BLaER1 (cell line): ENCODE data around the gene SERPINH1.

Source experiments
- H3K27ac ChIP-seq: shearing (Covaris generic); formaldehyde crosslinking; 2 replicates; pipeline ENCODE4 v1.8.1; 2022
- H3K27me3 ChIP-seq: shearing (Covaris generic); formaldehyde crosslinking; 2 replicates; pipeline ENCODE4 v1.8.1; 2022
- H3K36me3 ChIP-seq: shearing (Covaris generic); formaldehyde crosslinking; 2 replicates; pipeline ENCODE4 v1.8.1; 2022
- H3K4me1 ChIP-seq: shearing (Covaris generic); formaldehyde crosslinking; 2 replicates; pipeline ENCODE4 v1.8.1; 2022
- H3K4me2 ChIP-seq: shearing (Covaris generic); formaldehyde crosslinking; 2 replicates; pipeline ENCODE4 v1.8.1; 2022
- H3K4me3 ChIP-seq: shearing (Covaris generic); formaldehyde crosslinking; 2 replicates; pipeline ENCODE4 v1.8.1; 2022
- H3K9ac ChIP-seq: shearing (Covaris generic); formaldehyde crosslinking; 2 replicates; pipeline ENCODE4 v1.8.1; 2022
- H3K9me3 ChIP-seq: shearing (Covaris generic); formaldehyde crosslinking; 2 replicates; pipeline ENCODE4 v1.8.1; 2022
- H4K20me1 ChIP-seq: shearing (Covaris generic); formaldehyde crosslinking; 2 replicates; pipeline ENCODE4 v1.8.1; 2022
- Cebpa-rat ChIP-seq: shearing (Covaris generic); IDR thresholded peaks from 2 replicates; pipeline ENCODE4 v1.8.1; 2022

The SERPINH1 gene

GRCh38 chr11:75532200-75533048 is 29.6 kb upstream of the SERPINH1 start:
- no peaks in the 10 kb centered on the region for H3K9me3 ChIP-seq
- no peaks in the 10 kb centered on the region for H3K27me3 ChIP-seq
- no peaks in the 10 kb centered on the region for H3K36me3 ChIP-seq
- no peak for TF ChIP-seq Cebpa-rat
- H3K4me2 ChIP-seq = peak overlapping the region; percentile 73
- H3K4me1 ChIP-seq = peaks cover 84% of the 10 kb centered on the region
- H4K20me1 ChIP-seq = peaks cover 15% of the 10 kb centered on the region; the same call in 1 of the 2 replicates
- no peak overlapping the region for H3K4me3 ChIP-seq
- no peak overlapping the region for H3K27ac ChIP-seq
- H3K9ac ChIP-seq = no peak overlapping the region

- H3K4me3 ChIP-seq = no peak overlapping the region
- H3K9me3 ChIP-seq = no peaks in the 10 kb centered on the region
- no peaks in the 10 kb centered on the region for H3K36me3 ChIP-seq
- H3K27me3 ChIP-seq = no peaks in the 10 kb centered on the region
- H3K4me2 ChIP-seq = peak overlapping the region; percentile 71
- H3K4me1 ChIP-seq = peaks cover 84% of the 10 kb centered on the region
- no peak overlapping the region for H3K27ac ChIP-seq
- no peak for TF ChIP-seq Cebpa-rat
- H4K20me1 ChIP-seq = peaks cover 3% of the 10 kb centered on the region; the same call in 1 of the 2 replicates
- H3K9ac ChIP-seq = no peak overlapping the region
Observed at GRCh38 chr11:75533896-75534258, 28.2 kb upstream of the SERPINH1 start.

- peak overlapping the region; percentile 71 for H3K4me2 ChIP-seq
- no peaks in the 10 kb centered on the region for H3K9me3 ChIP-seq
- H4K20me1 ChIP-seq = no peaks in the 10 kb centered on the region
- H3K4me1 ChIP-seq = peaks cover 84% of the 10 kb centered on the region
- H3K27me3 ChIP-seq = no peaks in the 10 kb centered on the region
- H3K27ac ChIP-seq = peak overlapping the region; percentile 33
- H3K4me3 ChIP-seq = no peak overlapping the region
- TF ChIP-seq Cebpa-rat = no peak
- H3K36me3 ChIP-seq = no peaks in the 10 kb centered on the region
- H3K9ac ChIP-seq = peak overlapping the region; percentile 0; the same call in 1 of the 2 replicates
Observed at GRCh38 chr11:75534259-75535069, 27.6 kb upstream of the SERPINH1 start.

GRCh38 chr11:75535071-75535470 is 27.0 kb upstream of the SERPINH1 start:
- peak overlapping the region; percentile 71 for H3K4me2 ChIP-seq
- H3K4me1 ChIP-seq = peaks cover 83% of the 10 kb centered on the region
- H3K36me3 ChIP-seq = no peaks in the 10 kb centered on the region
- H3K27me3 ChIP-seq = no peaks in the 10 kb centered on the region
- no peak for TF ChIP-seq Cebpa-rat
- H3K9me3 ChIP-seq = no peaks in the 10 kb centered on the region
- H3K9ac ChIP-seq = peak overlapping the region; percentile 0; the same call in 1 of the 2 replicates
- no peak overlapping the region for H3K4me3 ChIP-seq
- H3K27ac ChIP-seq = peak overlapping the region; percentile 33
- H4K20me1 ChIP-seq = no peaks in the 10 kb centered on the region

- Histone ChIP-seq H3K4me3 (no peak overlapping the region), H3K27me3 (no peaks in the 10 kb centered on the region), H3K27ac (0 out of 2 replicates have a peak overlapping the region, but pooled peaks have one; percentile 8), H3K36me3 (no peaks in the 10 kb centered on the region), H3K9me3 (no peaks in the 10 kb centered on the region), H3K4me2 (peak overlapping the region; percentile 72), H3K4me1 (peaks cover 63% of the 10 kb centered on the region), H3K9ac (no peak overlapping the region), H4K20me1 (no peaks in the 10 kb centered on the region)
- TF ChIP-seq Cebpa-rat = no peak
Observed at GRCh38 chr11:75536786-75537641, 25.0 kb upstream of the SERPINH1 start.

- Histone ChIP-seq H3K36me3 (no peaks in the 10 kb centered on the region), H3K4me3 (no peak overlapping the region), H3K4me2 (peak overlapping the region; percentile 72), H4K20me1 (no peaks in the 10 kb centered on the region), H3K4me1 (peaks cover 60% of the 10 kb centered on the region), H3K27ac (0 out of 2 replicates have a peak overlapping the region, but pooled peaks have one; percentile 8), H3K9ac (no peak overlapping the region), H3K9me3 (no peaks in the 10 kb centered on the region), H3K27me3 (no peaks in the 10 kb centered on the region)
- no peak for TF ChIP-seq Cebpa-rat
Observed at GRCh38 chr11:75537740-75538139, 24.3 kb upstream of the SERPINH1 start.

GRCh38 chr11:75538150-75538942 is 23.7 kb upstream of the SERPINH1 start:
- Histone ChIP-seq H3K27ac (peak overlapping the region; percentile 40; the same call in 1 of the 2 replicates), H3K9me3 (no peaks in the 10 kb centered on the region), H3K27me3 (no peaks in the 10 kb centered on the region), H3K9ac (no peak overlapping the region), H4K20me1 (no peaks in the 10 kb centered on the region), H3K4me3 (no peak overlapping the region), H3K36me3 (no peaks in the 10 kb centered on the region), H3K4me1 (peaks cover 60% of the 10 kb centered on the region), H3K4me2 (peak overlapping the region; percentile 72)
- no peak for TF ChIP-seq Cebpa-rat

GRCh38 chr11:75539459-75540334 is 22.4 kb upstream of the SERPINH1 start:
- Histone ChIP-seq H3K36me3 (no peaks in the 10 kb centered on the region), H4K20me1 (no peaks in the 10 kb centered on the region), H3K4me1 (peaks cover 51% of the 10 kb centered on the region), H3K27me3 (no peaks in the 10 kb centered on the region), H3K9ac (no peak overlapping the region), H3K4me3 (no peak overlapping the region), H3K27ac (peak overlapping the region; percentile 38; the same call in 1 of the 2 replicates), H3K4me2 (no peak overlapping the region), H3K9me3 (no peaks in the 10 kb centered on the region)
- no peak for TF ChIP-seq Cebpa-rat
